Liver (tissue), 9 donors: ENCODE measurements around the gene WDR81. TPM values are rescaled to one million over a fixed set of nuclear protein-coding genes. Genes with fewer than 3 reads are reported as not detected.

Source experiments
- DNase-seq: peaks from one replicate; pipeline ENCODE4 v3.0.0-alpha.2; 2017; ENCODE audit warnings: low spot score
- H3K27ac ChIP-seq, 2 donors: one replicate each; pipeline ENCODE4 v1.7.0; 2013; ENCODE audit warnings: inconsistent platforms in 2 of 2, low read length in 2 of 2, control low read depth in 1 of 2, low read depth in 1 of 2, mild to moderate bottlenecking in 1 of 2
- H3K27me3 ChIP-seq, 4 donors: one replicate each; pipeline versions ENCODE4 v1.6.1 to v1.7.0; 2013; ENCODE audit warnings: low read length in 3 of 4, inconsistent platforms in 1 of 4, mild to moderate bottlenecking in 1 of 4, moderate library complexity in 1 of 4; ENCODE audit not compliant: control insufficient read depth in 4 of 4, insufficient read depth in 4 of 4
- H3K36me3 ChIP-seq, 4 donors: one replicate each; pipeline versions ENCODE4 v1.6.1 to v1.7.0; 2013; ENCODE audit warnings: low read length in 3 of 4, mild to moderate bottlenecking in 3 of 4, low read depth in 1 of 4, moderate library complexity in 1 of 4; ENCODE audit not compliant: control insufficient read depth in 4 of 4, insufficient read depth in 3 of 4
- H3K4me1 ChIP-seq, 4 donors: one replicate each; pipeline versions ENCODE4 v1.6.1 to v1.7.0; 2013; ENCODE audit warnings: low read length in 3 of 4, mild to moderate bottlenecking in 3 of 4, moderate library complexity in 1 of 4; ENCODE audit not compliant: control insufficient read depth in 4 of 4, insufficient read depth in 4 of 4
- H3K4me3 ChIP-seq, 3 donors: one replicate each; pipeline versions ENCODE4 v1.6.1 to v1.7.0; 2013; ENCODE audit warnings: low read length in 3 of 3, control low read depth in 1 of 3, low read depth in 1 of 3, mild to moderate bottlenecking in 1 of 3
- H3K9ac ChIP-seq, 2 donors: one replicate each; pipeline ENCODE4 v1.7.0; 2013; ENCODE audit warnings: low read length in 2 of 2, mild to moderate bottlenecking in 2 of 2, moderate library complexity in 2 of 2, control low read depth in 1 of 2, low read depth in 1 of 2
- H3K9me3 ChIP-seq, 4 donors: one replicate each; pipeline versions ENCODE4 v1.6.1 to v1.7.0; 2013; ENCODE audit warnings: low read length in 3 of 4; ENCODE audit not compliant: control insufficient read depth in 4 of 4
- ATF3 ChIP-seq: IDR thresholded peaks from 2 replicates; pipeline ENCODE4 v1.6.1; 2016; ENCODE audit warnings: antibody characterized with exemption
- EGR1 ChIP-seq, 2 donors: IDR thresholded peaks; 2 replicates each; pipeline ENCODE4 v1.6.1; 2016 to 2018; ENCODE audit warnings: antibody characterized with exemption in 2 of 2, low read depth in 2 of 2
- FOXA1 ChIP-seq: IDR thresholded peaks from 2 replicates; pipeline ENCODE4 v1.6.1; 2016; ENCODE audit warnings: antibody characterized with exemption
- FOXA2 ChIP-seq: IDR thresholded peaks from 2 replicates; pipeline ENCODE4 v1.6.1; 2016; ENCODE audit warnings: antibody characterized with exemption
- GABPA ChIP-seq, 2 donors: IDR thresholded peaks in 1 of 2; conservative IDR thresholded peaks in 1 of 2; 2 replicates each; pipeline ENCODE4 v1.6.1; 2016; ENCODE audit warnings: antibody characterized with exemption in 2 of 2, mild to moderate bottlenecking in 1 of 2, moderate library complexity in 1 of 2
- HNF4A ChIP-seq, 2 donors: conservative IDR thresholded peaks; 2 replicates each; pipeline ENCODE4 v1.6.1; 2016; ENCODE audit warnings: antibody characterized with exemption in 2 of 2, mild to moderate bottlenecking in 2 of 2
- HNF4G ChIP-seq: IDR thresholded peaks from 2 replicates; pipeline ENCODE4 v1.6.1; 2016; ENCODE audit warnings: antibody characterized with exemption
- JUND ChIP-seq, 2 donors: IDR thresholded peaks; 2 replicates each; pipeline ENCODE4 v1.6.1; 2016; ENCODE audit warnings: antibody characterized with exemption in 2 of 2
- NR2F2 ChIP-seq: IDR thresholded peaks from 2 replicates; pipeline ENCODE4 v1.6.1; 2016; ENCODE audit warnings: antibody characterized with exemption
- RAD21 ChIP-seq, 2 donors: IDR thresholded peaks; 2 replicates each; pipeline ENCODE4 v1.6.1; 2016; ENCODE audit warnings: antibody characterized with exemption in 2 of 2, mild to moderate bottlenecking in 2 of 2
- RXRA ChIP-seq, 2 donors: IDR thresholded peaks; 2 replicates each; pipeline ENCODE4 v1.6.1; 2017 to 2018; ENCODE audit warnings: antibody characterized with exemption in 2 of 2, mild to moderate bottlenecking in 1 of 2
- SP1 ChIP-seq: IDR thresholded peaks from 2 replicates; pipeline ENCODE4 v1.6.1; 2018; ENCODE audit warnings: antibody characterized with exemption, mild to moderate bottlenecking
- TAF1 ChIP-seq: conservative IDR thresholded peaks from 2 replicates; pipeline ENCODE4 v1.6.1; 2016; ENCODE audit warnings: antibody characterized with exemption, mild to moderate bottlenecking
- YY1 ChIP-seq: IDR thresholded peaks from 2 replicates; pipeline ENCODE4 v1.6.1; 2016; ENCODE audit warnings: antibody characterized with exemption, mild to moderate bottlenecking
- WGBS: extraction: QIAGEN DNeasy Blood & Tissue Kit; methylation state at CpG from one replicate; pipeline ENCODE4 v1.1.7; 2013; 5-methylcytosine and 5-hydroxymethylcytosine counted together
- polyA plus RNA-seq, 2 donors: library from polyadenylated mRNA; stranded (reverse) in 1 of 2; unstranded in 1 of 2; fragments of 200-250 nt in 1 of 2; fragments of >200 nt in 1 of 2; fragmentation: Nextera tagmentation in 1 of 2; extraction: Ambion mirVana in 1 of 2; gene quantifications; one replicate each; pipeline versions ENCODE4 v1.2.1 to v1.2.3, GENCODE V29; 2013 to 2015
- total RNA-seq, 2 donors: library from RNA; depleted of rRNA; stranded (reverse); fragments of >200 nt; gene quantifications; one replicate each; pipeline ENCODE4 v1.2.3, GENCODE V29; 2014
- TF ChIP-seq, protein P1 (sequence below): IDR thresholded peaks from 2 replicates; pipeline ENCODE4 v1.6.1; 2016; ENCODE audit warnings: antibody characterized with exemption, mild to moderate bottlenecking
- TF ChIP-seq, protein P2 (sequence below): fragments of 150-350 bp; IDR thresholded peaks from 2 replicates; pipeline ENCODE4 v1.5.1; 2017; ENCODE audit warnings: improper control_type of control experiment, low read depth, low read length; ENCODE audit not compliant: missing input control
- TF ChIP-seq, protein P3 (sequence below): IDR thresholded peaks from 2 replicates; pipeline ENCODE4 v1.6.1; 2016; ENCODE audit warnings: antibody characterized with exemption
- TF ChIP-seq, protein P4 (sequence below): IDR thresholded peaks from 2 replicates; pipeline ENCODE4 v1.6.1; 2016; ENCODE audit warnings: antibody characterized with exemption
- donor health status: healthy.
- donor health status: healthy.
- donor health status: healthy.
- donor health status: healthy.
- donor health status: healthy.

WDR81 gene
- total and polyA plus RNA-seq, 4 donors: 12.3 to 41.8 (median 33.0) TPM

GRCh38 chr17:1712271-1712670 lies 12.2 kb upstream of the WDR81 start:
- Histone ChIP-seq H3K9ac (no peak overlapping the region), H3K27ac (no peak overlapping the region), H3K36me3 (peaks cover 12 to 24% (median 15%) of the 10 kb centered on the region in 4 donors), H3K9me3 (no peaks in the 10 kb centered on the region), H3K4me1 (peaks cover 6 to 47% (median 19%) of the 10 kb centered on the region in 4 donors), H3K27me3 (no peaks in the 10 kb centered on the region), H3K4me3 (no peak overlapping the region)
- DNase-seq: no peak
- WGBS: 91% methylated on average over 8 of the region's 8 CpGs
- TF ChIP-seq RAD21 (IDR thresholded peaks at IDR 0.05) (no peak), RXRA (IDR thresholded peaks at IDR 0.05) (no peak), JUND (IDR thresholded peaks at IDR 0.05) (no peak), NR2F2 (no peak), ATF3 (no peak), EGR1 (IDR thresholded peaks at IDR 0.05; ENCODE audit: low read depth in 2 of 2) (no peak), SP1 (no peak), GABPA (IDR thresholded peaks at IDR 0.05 in 1 of 2, conservative IDR thresholded peaks at IDR 0.05 in 1 of 2) (no peak), TAF1 (no peak), YY1 (no peak), FOXA1 (no peak), HNF4G (no peak), FOXA2 (no peak), HNF4A (conservative IDR thresholded peaks at IDR 0.05) (no peak)
- TF ChIP-seq, protein P1, sequence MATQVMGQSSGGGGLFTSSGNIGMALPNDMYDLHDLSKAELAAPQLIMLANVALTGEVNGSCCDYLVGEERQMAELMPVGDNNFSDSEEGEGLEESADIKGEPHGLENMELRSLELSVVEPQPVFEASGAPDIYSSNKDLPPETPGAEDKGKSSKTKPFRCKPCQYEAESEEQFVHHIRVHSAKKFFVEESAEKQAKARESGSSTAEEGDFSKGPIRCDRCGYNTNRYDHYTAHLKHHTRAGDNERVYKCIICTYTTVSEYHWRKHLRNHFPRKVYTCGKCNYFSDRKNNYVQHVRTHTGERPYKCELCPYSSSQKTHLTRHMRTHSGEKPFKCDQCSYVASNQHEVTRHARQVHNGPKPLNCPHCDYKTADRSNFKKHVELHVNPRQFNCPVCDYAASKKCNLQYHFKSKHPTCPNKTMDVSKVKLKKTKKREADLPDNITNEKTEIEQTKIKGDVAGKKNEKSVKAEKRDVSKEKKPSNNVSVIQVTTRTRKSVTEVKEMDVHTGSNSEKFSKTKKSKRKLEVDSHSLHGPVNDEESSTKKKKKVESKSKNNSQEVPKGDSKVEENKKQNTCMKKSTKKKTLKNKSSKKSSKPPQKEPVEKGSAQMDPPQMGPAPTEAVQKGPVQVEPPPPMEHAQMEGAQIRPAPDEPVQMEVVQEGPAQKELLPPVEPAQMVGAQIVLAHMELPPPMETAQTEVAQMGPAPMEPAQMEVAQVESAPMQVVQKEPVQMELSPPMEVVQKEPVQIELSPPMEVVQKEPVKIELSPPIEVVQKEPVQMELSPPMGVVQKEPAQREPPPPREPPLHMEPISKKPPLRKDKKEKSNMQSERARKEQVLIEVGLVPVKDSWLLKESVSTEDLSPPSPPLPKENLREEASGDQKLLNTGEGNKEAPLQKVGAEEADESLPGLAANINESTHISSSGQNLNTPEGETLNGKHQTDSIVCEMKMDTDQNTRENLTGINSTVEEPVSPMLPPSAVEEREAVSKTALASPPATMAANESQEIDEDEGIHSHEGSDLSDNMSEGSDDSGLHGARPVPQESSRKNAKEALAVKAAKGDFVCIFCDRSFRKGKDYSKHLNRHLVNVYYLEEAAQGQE: no peak
- TF ChIP-seq, protein P2, sequence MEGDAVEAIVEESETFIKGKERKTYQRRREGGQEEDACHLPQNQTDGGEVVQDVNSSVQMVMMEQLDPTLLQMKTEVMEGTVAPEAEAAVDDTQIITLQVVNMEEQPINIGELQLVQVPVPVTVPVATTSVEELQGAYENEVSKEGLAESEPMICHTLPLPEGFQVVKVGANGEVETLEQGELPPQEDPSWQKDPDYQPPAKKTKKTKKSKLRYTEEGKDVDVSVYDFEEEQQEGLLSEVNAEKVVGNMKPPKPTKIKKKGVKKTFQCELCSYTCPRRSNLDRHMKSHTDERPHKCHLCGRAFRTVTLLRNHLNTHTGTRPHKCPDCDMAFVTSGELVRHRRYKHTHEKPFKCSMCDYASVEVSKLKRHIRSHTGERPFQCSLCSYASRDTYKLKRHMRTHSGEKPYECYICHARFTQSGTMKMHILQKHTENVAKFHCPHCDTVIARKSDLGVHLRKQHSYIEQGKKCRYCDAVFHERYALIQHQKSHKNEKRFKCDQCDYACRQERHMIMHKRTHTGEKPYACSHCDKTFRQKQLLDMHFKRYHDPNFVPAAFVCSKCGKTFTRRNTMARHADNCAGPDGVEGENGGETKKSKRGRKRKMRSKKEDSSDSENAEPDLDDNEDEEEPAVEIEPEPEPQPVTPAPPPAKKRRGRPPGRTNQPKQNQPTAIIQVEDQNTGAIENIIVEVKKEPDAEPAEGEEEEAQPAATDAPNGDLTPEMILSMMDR: no peak
- TF ChIP-seq, protein P3, sequence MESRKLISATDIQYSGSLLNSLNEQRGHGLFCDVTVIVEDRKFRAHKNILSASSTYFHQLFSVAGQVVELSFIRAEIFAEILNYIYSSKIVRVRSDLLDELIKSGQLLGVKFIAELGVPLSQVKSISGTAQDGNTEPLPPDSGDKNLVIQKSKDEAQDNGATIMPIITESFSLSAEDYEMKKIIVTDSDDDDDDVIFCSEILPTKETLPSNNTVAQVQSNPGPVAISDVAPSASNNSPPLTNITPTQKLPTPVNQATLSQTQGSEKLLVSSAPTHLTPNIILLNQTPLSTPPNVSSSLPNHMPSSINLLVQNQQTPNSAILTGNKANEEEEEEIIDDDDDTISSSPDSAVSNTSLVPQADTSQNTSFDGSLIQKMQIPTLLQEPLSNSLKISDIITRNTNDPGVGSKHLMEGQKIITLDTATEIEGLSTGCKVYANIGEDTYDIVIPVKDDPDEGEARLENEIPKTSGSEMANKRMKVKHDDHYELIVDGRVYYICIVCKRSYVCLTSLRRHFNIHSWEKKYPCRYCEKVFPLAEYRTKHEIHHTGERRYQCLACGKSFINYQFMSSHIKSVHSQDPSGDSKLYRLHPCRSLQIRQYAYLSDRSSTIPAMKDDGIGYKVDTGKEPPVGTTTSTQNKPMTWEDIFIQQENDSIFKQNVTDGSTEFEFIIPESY: no peak
- TF ChIP-seq, protein P4, sequence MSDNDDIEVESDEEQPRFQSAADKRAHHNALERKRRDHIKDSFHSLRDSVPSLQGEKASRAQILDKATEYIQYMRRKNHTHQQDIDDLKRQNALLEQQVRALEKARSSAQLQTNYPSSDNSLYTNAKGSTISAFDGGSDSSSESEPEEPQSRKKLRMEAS: no peak
